NCI-H2227 treated with DMSO at 0.1 percent for 48 hours (cell line): ENCODE data around the gene CACNB2.

Experiments
- DNase-seq: peaks from one replicate; lab custom pipeline; 2025; lab: John Stamatoyannopoulos, UW

The CACNB2 gene

DNA sequence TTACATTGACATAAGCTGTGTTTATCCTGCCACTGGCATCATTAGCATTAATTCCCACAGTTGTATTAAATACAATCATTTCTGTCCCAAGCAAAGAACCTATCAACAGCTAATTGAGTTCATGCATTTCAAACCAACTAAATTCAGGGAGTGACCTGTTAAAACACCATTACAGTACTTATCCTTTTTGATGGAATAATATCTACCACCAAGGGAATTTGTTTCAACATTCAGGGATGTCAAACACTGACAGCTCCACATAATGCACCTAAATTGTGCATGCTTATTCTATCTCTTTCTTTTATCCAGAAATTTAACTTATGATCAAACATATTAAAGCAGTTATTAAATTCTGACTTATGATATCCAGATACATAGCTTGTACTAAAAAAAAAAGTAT lies 374.3 kb downstream of the CACNB2 start:
- no peak for DNase-seq

DNA sequence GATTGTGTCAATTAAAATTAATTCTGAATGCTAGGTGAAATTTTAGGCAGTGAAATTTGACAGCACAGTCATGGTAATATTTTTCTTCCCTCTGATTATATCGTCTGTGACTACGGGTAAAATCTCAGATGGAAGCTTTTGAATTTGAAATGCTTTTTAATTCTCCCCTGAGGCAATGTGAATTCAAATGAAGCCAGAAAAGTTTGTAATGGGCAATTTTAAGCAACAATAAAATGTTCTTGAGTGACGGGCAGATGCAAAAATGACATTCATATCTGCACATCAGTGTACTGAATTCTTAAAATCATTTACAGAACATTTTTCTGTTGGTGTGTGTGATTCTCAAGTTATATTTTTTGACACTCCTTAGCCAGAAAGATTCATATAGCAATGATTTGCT lies 376.6 kb downstream of the CACNB2 start:
- DNase-seq, result no peak

DNA sequence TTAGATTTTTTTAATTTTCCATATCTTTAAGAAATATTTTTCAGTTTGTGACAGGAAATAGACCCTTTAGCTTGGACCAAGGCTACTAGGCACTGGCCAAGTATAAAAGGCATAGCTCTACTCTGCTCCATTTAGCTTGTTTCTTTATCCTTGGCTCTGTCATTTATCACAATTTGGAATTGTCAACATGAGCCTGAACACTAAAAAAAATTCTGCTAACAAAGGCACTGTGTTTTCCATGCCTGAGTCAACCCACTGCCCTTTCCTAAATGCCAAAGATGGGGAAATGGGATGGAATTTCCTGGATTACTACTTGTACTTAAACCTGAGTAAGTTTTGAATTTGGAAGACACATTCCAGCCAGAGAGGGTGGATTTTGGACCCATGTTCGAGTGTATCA lies 382.8 kb downstream of the CACNB2 start:
- no peak for DNase-seq

DNA sequence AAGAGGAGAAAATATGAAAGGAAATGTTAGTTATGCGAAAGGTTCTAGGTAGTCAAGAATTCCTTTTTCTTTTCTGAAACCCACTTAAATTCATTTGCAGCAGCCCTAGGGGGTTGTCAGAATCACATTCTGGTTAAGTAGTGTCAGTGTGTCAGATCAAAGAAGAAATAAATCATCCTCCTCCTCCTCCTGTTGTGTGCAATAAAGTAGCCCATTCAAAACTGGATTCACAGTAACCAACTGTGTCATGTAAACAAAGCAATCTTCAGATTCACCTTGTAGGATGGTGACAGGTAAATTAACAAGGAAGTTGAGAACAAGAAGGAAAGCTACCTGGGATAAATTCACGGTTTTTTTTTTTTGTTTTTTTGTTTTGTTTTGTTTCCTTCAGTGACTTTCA lies 383.6 kb downstream of the CACNB2 start:
- DNase-seq, result no peak

DNA sequence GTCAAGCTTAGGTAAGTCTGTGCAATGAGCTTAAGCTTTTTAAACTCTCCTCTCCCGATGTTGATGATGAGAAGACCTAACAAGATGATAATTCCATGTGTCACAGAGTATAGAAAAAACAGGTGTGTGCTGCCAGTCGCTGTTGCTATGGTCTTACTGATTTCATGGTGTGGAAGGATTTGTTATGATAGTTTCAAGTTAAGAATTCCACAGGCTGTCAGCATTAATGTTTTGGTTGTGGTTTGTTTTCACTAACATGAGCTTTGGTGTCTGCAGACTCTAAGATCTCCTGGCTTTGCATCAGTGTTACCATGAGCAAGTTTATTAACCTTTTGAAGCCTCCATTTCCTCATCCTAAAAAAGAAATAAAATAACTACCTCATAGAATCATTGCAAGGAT lies 387.5 kb downstream of the CACNB2 start:
- DNase-seq, result no peak

DNA sequence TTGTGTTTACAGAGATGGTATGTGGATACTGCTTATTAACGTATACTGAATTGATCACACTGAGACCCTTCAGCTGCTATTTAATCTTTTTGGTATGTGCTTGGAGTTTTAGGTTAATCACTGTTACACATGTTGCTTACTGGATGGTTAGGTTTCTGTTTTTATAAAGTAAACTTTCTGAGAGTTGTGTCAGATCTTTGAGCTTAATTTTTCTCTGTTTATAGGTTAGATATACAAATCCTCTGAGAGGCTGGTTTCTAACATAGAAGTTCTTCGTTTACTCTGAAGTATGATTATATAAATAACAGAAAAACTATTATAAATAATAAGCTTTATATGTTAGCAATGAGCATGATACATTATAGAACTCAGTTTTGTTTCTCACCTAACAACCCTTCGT lies 388.1 kb downstream of the CACNB2 start:
- no peak for DNase-seq

DNA sequence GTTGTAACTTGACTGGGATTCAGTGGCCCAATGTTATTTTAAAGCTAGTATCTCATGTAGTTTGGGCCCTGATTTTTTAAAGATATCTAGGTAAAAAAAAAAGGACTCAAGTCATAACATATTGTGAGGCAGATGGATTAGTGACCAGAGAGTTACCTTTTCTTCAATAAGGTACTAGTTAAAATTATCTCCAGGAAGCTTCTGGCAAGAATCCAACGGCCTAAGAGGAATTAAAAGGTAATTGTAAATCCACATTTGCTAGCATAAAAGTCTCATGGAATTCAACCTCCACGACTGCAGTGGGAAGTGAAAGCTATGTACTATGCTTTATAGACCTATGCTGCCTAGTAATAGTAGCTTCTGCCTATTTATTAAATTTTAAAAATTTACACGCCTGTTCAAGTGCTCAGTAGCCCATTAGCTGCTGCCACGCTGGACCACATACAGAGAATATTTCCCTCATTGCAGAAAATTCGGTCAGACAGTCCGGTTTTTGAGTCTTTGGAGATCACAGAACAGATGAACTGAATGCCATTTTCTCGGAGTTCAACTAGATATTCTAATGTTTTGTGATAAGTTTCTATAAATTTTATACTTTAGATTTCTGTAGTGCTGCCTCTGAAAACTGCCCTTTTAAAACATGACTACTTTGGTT lies 392.8 kb downstream of the CACNB2 start:
- no peak for DNase-seq

DNA sequence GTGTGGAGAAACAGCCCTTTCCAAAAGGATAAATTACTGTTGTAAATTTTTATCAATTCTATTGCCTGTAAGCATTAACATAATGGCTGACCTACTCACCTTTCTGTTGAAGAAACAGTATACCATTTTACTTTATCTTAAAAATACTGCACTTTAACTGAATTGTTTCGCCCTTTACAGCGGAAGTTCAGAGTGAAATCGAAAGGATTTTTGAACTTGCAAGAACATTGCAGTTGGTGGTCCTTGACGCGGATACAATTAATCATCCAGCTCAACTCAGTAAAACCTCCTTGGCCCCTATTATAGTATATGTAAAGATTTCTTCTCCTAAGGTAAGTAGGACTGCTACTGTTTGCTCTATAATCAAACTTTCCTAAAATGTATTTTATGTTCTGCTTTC lies 393.7 kb downstream of the CACNB2 start:
- no peak for DNase-seq

DNA sequence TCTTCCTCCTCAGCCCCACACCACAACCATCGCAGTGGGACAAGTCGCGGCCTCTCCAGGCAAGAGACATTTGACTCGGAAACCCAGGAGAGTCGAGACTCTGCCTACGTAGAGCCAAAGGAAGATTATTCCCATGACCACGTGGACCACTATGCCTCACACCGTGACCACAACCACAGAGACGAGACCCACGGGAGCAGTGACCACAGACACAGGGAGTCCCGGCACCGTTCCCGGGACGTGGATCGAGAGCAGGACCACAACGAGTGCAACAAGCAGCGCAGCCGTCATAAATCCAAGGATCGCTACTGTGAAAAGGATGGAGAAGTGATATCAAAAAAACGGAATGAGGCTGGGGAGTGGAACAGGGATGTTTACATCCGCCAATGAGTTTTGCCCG lies 399.1 kb downstream of the CACNB2 start:
- no peak for DNase-seq

DNA sequence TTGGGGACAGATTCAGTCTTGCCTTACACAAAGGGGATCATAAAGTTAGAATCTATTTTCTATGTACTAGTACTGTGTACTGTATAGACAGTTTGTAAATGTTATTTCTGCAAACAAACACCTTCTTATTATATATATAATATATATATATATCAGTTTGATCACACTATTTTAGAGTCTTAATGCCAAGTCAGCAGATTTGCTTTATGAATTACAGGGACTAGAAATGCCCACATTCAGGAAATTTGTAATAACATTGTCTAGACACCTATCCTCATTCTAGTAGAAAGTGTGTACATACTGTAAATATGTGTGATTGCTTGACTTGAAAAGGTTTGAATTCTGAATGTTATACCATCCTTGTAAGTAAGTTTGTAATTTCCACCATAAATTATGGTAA lies 400.0 kb downstream of the CACNB2 start:
- DNase-seq, result no peak

DNA sequence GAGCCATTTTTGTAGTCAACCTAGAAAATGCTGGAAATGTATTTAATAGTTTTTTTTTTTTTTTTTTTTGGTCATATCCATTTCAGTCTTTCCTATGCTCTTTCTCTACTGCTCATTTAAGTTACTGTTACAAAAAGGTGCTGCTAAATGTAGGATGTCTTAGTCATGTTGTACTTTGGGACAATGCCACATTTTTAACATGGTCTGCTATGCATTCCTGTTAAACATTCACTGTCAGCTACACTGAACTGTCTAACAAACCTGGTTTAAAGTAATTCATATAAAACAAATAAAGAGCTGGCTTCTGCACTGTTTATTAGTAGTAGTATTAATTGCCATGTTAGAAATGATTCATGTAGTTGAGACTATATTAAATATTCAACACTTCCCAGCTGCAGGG lies 402.6 kb downstream of the CACNB2 start:
- no peak for DNase-seq

DNA sequence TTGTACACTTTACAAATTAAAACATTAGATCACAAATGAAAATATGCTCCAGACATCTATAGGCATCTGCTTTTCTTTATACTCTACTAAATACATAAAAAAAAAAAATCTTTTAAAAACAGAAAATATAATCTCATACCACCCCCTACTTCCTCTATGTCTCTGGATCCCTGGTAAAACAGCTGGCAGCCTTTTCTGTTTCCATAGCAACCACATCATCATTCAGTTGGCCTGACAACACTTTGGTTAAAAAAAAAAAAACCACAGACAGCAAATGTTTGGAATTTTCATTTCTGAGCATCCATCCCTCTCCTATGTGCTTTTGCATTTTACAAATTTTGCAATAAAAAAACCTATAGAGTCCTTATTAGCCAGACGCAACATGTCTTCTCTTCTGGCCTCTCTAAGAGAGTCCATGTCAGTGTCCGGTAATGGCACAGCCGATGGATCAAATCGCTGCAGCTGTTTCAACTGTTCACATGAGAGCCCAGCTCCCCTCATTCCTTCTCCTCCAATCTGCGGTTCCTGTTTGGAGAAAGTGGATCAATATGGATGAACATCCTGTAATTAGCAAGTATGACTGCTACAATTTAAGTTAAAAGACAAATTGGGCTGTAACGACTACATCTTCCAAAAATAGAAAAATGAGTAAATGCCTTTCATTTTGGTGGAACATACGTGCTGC lies 405.5 kb downstream of the CACNB2 start:
- no peak for DNase-seq

DNA sequence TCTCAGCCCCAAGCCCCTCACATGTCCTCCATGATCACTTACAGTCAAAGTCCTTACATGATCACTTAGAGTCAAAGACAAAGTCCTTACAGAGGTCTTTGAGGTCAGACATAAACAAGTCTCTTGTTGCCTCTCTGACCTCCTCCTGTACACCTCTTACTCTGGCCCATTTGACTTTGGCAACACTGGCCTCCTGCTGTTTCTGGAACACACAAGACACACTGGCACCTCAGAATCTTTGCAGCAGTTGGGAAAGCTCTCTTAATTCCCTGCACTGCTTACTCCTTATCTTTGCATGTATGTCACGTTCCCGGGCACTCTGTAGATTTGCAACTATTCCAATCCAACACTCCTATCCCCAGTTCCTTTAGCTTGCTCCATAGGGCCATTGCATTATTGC lies 408.9 kb downstream of the CACNB2 start:
- no peak for DNase-seq

DNA sequence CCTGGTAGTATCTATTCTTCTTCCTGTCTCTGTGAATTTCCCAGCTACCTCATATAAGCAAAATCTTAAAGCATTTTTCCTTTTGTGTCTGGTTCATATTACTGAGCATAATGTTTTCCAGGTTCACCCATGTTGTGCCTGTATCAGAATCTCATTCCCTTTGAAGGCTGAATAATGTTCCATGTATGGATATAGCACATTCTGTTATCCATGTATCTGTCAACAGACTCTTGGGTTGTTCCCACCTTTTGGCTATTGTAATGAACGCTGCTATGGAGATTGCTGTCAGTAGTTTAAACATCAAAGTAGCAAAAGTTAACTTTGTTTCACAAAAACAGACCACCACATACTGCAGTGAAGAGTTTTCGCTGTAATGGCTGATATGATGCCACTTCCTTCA lies 411.2 kb downstream of the CACNB2 start:
- no peak for DNase-seq

DNA sequence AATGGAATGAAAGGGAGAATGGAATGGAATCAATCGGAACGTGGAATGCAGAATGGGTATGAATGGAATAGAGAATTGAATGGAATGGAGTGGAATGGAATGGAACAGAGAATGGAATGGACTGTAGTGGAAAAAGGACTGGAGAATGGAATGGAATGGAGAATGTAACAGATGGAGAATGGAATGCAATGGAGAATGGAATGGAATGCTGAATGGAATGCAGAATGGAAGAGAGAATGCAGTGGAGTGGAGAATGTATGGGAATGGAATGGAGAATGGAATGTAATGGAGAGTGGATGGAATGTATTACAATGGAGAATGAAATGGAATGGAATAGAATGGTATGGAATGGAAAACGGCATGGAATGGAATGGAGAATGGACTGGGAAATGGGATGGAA lies 414.3 kb downstream of the CACNB2 start:
- no peak for DNase-seq

DNA sequence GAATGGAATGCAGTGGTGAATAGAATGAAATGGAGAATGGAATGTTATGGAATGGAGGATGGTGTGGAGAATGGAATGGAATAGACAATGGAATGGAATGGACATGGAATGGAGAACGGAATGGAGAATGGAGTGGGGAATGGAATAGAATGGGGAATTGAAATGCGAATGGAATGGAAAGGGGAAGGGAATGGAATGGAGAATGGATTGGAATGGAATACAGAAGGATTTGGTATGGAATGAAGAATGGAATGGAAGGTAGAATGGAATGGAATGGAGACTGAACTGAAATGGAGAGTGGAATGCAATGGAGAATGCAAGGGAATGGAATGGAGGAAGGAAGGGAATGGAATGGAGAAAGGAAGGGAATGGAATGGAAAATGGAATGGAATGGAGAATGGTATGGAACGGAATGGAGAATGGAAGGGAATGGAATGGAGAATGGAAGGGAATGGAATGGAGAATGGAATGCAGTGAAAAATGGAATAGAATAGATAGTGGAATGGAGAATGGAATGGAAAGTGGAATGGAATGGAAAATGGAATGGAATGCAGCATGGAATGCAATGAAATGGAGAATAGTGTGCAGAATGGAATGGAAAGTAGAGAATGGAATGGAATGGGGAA lies 416.4 kb downstream of the CACNB2 start:
- DNase-seq, result no peak

DNA sequence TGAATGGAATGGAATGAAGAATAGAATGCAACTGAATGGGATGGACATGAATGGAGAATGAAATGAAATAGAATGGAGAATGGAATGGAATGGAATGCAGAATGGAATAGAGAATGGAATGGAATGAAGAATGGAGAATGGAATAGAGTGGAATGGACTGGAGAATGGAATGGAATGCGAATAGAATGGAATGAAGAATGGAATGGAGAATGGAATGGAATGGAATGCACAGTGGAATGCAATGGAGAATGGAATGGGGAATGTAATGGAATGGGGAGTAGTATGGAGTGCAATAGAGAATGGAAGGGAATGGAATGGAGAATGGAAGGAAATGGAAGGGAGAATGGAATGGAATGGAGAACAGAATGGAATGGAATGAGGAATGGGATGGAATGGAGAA lies 417.7 kb downstream of the CACNB2 start:
- DNase-seq, result no peak

DNA sequence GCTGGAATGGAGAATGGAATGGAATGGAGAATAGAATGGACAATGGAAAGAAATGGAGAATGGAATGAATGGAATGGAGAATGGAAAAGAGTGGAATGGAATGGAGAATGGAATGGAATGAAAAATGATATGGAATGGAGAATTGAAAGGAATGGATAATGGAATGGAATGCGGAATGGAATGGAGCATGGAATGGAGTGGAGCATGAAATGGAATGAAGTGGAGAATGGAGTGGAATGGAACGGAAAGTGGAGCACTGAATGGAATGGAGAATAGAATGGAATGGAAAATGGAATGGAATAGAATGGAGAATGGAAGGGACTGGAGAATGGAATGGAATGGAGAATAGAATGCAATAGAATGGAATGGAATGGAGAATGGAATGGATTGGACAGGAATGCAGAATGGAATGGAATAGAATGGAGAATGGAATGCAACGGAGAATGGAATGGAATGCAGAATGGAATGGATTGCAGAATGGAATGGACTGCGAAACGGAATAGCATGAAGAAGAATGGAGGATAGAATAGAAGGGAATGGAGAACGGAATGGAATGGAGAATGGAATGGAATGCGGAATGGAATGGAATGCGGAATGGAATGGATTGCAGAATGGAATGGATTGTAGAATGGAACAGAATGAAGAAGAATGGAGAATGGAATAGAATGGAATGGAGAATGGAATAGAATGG lies 421.8 kb downstream of the CACNB2 start:
- no peak for DNase-seq

DNA sequence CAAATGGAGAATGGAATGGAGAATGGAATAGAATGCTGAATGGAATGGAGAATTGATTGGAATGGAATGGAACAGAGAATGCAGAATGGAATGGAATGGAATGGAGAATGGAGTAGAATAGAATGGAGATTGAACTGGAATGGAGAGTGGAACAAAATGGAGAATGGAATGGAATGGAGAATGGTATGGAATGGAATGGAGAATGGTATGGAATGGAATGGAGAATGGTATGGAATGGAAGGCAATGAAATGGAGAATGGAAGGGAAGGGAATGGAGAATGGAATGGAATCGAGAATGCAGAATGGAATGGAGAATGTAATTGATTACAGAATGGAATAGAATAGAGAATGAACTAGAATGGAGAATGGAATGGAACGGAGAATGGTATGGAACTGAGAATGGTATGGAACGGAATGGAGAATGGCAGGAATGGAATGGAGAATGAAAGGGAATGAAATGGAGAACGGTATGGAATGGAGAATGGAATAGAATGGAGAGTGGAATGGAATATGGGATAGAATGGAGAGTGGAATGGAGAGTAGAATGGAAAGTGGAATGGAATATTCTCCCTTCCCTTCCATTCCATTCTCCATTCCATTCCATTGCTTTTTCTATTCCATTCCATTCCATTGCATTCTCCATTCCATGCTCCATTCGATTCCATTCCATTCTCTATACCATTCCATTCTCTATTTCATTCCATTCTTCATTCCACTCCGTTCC lies 422.9 kb downstream of the CACNB2 start:
- no peak for DNase-seq

DNA sequence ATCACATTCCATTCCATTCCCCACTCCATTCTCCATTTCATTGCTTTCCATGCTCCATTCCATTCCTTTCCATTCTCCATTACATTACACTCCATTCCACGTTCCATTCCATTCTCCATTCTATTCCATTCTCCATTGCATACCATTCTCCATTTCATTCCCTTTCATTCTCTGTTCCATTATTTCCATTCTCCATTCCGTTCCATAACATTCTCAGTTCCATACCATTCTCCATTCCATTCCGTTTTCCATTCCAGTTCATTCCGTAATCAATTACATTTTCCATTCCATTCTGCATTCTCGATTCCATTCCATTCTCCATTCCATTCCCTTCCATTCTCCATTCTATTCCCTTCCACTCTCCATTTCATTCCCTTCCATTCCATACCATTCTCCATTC lies 424.8 kb downstream of the CACNB2 start:
- no peak for DNase-seq

DNA sequence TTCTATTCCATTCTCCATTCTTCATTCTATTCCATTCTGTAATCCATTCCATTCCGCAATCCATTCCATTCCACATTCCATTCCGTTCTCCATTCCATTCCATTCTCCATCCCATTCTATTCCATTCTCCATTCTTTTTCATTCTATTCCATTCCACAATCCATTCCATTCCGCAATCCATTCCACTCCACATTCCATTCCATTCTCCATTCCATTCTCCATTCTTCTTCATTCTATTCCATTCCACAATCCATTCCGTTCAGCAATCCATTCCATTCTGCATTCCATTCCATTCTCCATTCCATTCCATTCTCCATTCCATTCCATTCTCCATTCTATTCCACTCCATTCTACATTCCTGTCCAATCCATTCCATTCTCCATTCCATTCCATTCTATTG lies 426.0 kb downstream of the CACNB2 start:
- no peak for DNase-seq

DNA sequence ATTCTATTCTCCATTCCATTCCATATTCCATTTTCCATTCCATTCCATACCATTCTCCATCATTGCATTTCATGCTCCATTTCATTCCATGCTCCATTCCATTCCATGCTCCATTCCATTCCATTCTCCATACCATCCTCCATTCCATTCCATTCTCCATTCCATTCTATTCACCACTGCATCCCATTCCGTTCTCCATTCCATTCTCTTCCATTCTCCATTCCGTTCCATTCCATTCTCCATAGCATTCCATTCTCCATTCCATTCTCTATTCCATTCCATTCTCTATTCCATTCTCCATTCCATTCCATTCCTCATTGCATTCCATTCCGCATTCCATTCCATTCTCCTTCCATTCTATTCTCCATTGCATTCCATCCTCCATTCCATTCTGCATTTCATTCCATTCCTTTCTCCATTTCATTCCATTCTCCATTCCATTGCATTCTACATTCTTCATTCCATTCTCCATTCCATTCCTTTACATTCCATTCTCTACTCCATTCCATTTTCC lies 427.2 kb downstream of the CACNB2 start:
- DNase-seq, result no peak
